Measurements from ENCODE around the gene LY86.

LY86 gene

GRCh38 chr6:6581054-6581453 lies 7.5 kb upstream of the LY86 start:
- Histone ChIP-seq H3K27ac (ENCODE audit: low read depth, low read length) (no peak overlapping the region), H3K79me2 (ENCODE audit: insufficient read depth, low read length) (peaks cover 57% of the 10 kb centered on the region), H3K27me3 (ENCODE audit: low read length) (no peaks in the 10 kb centered on the region), H3F3A (ENCODE audit: insufficient read depth) (peaks cover 18% of the 10 kb centered on the region), H4K20me1 (ENCODE audit: low read depth, low read length) (no peaks in the 10 kb centered on the region), H3K9ac (ENCODE audit: low read length) (no peak overlapping the region), H3K9me2 (replicated peaks; ENCODE audit: insufficient read depth, low read length) (no peaks in the 10 kb centered on the region), H3K4me2 (ENCODE audit: low read depth, low read length, poor library complexity, severe bottlenecking) (no peak overlapping the region), H3K9me3 (ENCODE audit: insufficient read depth, low read length) (0 out of 2 replicates have a peak, but pooled peaks cover 6% of the 10 kb centered on the region), H3K4me3 (ENCODE audit: insufficient read depth, low read length, poor library complexity, severe bottlenecking) (no peak overlapping the region), H3K36me3 (ENCODE audit: low read length) (no peaks in the 10 kb centered on the region), H2AFZ (ENCODE audit: low read depth, low read length, severe bottlenecking) (no peak overlapping the region)
- TF ChIP-seq CTCF (IDR thresholded peaks at IDR 0.05; ENCODE audit: insufficient read depth, low read length, poor library complexity, severe bottlenecking), result no peak
- no peak for TF ChIP-seq EZH2phosphoT487 (conservative IDR thresholded peaks at IDR 0.05; ENCODE audit: low read length)

GRCh38 chr6:6582131-6582530 lies 6.4 kb upstream of the LY86 start:
- Histone ChIP-seq H4K20me1 (ENCODE audit: low read depth, low read length) (no peaks in the 10 kb centered on the region), H3K4me3 (ENCODE audit: insufficient read depth, low read length, poor library complexity, severe bottlenecking) (no peak overlapping the region), H3K9me2 (replicated peaks; ENCODE audit: insufficient read depth, low read length) (no peaks in the 10 kb centered on the region), H3K27me3 (ENCODE audit: low read length) (no peaks in the 10 kb centered on the region), H3K9ac (ENCODE audit: low read length) (no peak overlapping the region), H3K27ac (ENCODE audit: low read depth, low read length) (no peak overlapping the region), H3K4me2 (ENCODE audit: low read depth, low read length, poor library complexity, severe bottlenecking) (no peak overlapping the region), H3F3A (ENCODE audit: insufficient read depth) (peaks cover 29% of the 10 kb centered on the region), H3K79me2 (ENCODE audit: insufficient read depth, low read length) (peaks cover 55% of the 10 kb centered on the region), H3K36me3 (ENCODE audit: low read length) (no peaks in the 10 kb centered on the region), H2AFZ (ENCODE audit: low read depth, low read length, severe bottlenecking) (no peak overlapping the region), H3K9me3 (ENCODE audit: insufficient read depth, low read length) (no peaks in the 10 kb centered on the region)
- TF ChIP-seq CTCF (IDR thresholded peaks at IDR 0.05; ENCODE audit: insufficient read depth, low read length, poor library complexity, severe bottlenecking) (no peak), EZH2phosphoT487 (conservative IDR thresholded peaks at IDR 0.05; ENCODE audit: low read length) (no peak)

- Histone ChIP-seq H3K27me3 (ENCODE audit: low read length) (no peaks in the 10 kb centered on the region), H3K9ac (ENCODE audit: low read length) (peak overlapping the region; percentile 28), H3K36me3 (ENCODE audit: low read length) (no peaks in the 10 kb centered on the region), H3K4me2 (ENCODE audit: low read depth, low read length, poor library complexity, severe bottlenecking) (peak overlapping the region; percentile 83), H3F3A (ENCODE audit: insufficient read depth) (peaks cover 40% of the 10 kb centered on the region), H3K9me2 (replicated peaks; ENCODE audit: insufficient read depth, low read length) (no peaks in the 10 kb centered on the region), H3K27ac (ENCODE audit: low read depth, low read length) (peak overlapping the region; percentile 91), H3K79me2 (ENCODE audit: insufficient read depth, low read length) (peaks cover 49% of the 10 kb centered on the region), H2AFZ (ENCODE audit: low read depth, low read length, severe bottlenecking) (peak overlapping the region; percentile 87), H3K9me3 (ENCODE audit: insufficient read depth, low read length) (no peaks in the 10 kb centered on the region), H3K4me3 (ENCODE audit: insufficient read depth, low read length, poor library complexity, severe bottlenecking) (peak overlapping the region; percentile 18), H4K20me1 (ENCODE audit: low read depth, low read length) (no peaks in the 10 kb centered on the region)
- TF ChIP-seq EZH2phosphoT487 (conservative IDR thresholded peaks at IDR 0.05; ENCODE audit: low read length), result no peak
- no peak for TF ChIP-seq CTCF (IDR thresholded peaks at IDR 0.05; ENCODE audit: insufficient read depth, low read length, poor library complexity, severe bottlenecking)
Observed at GRCh38 chr6:6583836-6584235, 4.7 kb upstream of the LY86 start.

All from SU-DHL-6 (cell line).